HG03159 (cell line): Measurements from ENCODE around the gene C5orf47.

ENCODE experiments used
- ATAC-seq: cut with Tn5 transposase; IDR thresholded peaks from one replicate; pipeline ENCODE4 v1.9.1; 2021; ENCODE audit warnings: mild to moderate bottlenecking, moderate library complexity; ENCODE audit not compliant: unreplicated experiment

The C5orf47 gene

GRCh38 chr5:174022384-174023095 lies 33.6 kb downstream of the C5orf47 start:
- no peak for ATAC-seq

- no peak for ATAC-seq
Observed at GRCh38 chr5:174030286-174030685, 41.3 kb downstream of the C5orf47 start.

DNA sequence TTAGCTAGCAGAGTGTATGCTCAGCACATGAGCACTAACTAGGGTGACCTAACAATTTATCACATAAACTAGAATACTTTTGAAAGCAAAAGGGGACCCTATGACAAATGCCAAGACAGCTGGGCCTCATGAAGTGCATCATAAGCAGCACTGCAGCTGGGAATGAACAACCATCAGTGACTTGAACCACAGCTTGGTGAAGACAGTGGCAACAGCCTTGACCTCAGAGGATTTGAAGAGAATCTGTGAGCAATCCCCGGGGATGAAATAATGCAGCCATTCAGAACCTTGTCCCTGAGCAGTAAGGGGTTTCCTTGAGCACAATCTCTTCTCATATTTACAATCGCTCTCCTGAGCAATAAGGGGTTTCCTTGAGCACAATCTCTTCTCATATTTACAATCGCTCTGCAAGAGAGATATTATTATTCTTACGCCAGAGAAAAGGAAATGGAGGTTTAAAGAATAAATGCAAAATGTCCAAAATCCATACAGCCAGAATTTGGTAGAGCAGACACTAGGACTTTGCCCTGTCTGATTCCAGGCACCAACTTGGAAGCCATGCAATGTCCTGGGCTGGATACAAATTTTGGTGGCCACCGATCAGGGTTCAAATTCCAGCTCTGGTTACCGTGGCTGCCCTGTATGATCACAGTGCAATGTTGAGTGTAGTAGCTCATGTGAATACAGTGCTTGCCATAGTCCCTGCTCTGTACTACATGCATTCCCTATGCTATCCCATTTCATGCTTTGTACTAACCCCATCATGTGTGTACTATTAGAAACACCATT lies 55.7 kb downstream of the C5orf47 start:
- ATAC-seq: no peak

DNA sequence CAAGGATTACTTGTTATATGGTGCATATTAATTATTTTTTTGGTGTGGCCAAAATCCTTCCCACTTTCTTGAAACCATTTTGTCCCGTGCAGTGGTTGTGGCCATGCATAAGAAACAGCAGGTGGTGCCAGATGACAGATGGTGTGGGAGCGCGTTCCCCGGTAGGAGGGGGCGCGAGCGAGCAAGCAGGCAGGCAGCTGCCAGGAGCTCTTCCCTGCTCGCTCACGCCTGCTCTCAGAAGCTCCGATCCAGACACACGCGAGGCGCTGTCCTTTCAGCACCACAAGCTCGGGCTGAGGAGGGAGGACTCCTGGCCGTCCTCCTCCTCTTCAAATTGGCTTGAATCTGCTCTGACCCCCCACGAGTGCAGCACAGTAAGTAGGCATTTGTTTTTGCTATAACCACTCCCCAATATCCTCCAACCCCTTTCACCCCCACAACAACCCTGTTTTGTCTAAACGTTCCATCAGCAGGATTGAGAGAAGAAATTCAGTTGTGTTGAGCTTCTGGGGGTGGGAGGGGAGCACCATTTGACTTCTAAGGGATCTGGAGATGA lies 56.6 kb downstream of the C5orf47 start, which contains the start of gene NSG2:
Gene NSG2 (plus strand): TSS at position 237 of the 556 bp plus-strand sequence. CDS start 1,050 bp downstream, outside the sequence.
- ATAC-seq: peak; percentile 82

DNA sequence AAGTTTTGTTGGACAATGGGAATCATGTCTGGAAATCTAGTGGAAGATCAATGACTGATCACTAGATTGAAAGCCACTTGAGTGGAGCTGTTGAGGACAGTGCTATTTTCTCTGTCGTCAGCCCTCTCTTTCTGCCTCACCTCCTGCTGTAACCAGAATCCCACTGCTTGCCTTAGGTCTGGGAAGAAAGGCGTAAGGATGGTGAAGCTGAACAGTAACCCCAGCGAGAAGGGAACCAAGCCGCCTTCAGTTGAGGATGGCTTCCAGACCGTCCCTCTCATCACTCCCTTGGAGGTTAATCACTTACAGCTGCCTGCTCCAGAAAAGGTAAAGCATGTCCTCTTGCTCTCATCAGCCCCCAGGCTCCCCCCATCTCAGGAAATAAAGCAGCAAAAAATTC lies 57.6 kb downstream of the C5orf47 start:
- no peak for ATAC-seq

- no peak for ATAC-seq
Observed at GRCh38 chr5:174047472-174048099, 58.6 kb downstream of the C5orf47 start.

DNA sequence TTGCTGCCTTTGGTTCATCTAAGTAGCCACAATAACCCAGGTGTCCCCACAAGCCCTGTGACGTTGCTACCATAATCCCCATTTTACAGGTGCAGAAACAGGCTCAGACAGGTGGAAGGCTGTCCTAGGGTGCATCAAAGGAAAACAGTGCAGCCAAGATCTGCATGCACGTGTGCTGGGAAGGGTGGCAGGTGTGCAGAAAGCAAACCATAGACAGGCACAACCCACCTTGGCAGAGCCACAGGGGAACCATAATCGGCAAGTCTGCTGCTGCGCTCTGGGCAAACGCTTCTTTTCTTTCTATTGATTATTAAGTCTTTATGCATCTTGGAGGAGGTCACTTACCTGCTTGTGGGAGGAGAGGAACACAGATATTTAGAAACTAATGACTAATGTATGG lies 63.7 kb downstream of the C5orf47 start:
- no peak for ATAC-seq

DNA sequence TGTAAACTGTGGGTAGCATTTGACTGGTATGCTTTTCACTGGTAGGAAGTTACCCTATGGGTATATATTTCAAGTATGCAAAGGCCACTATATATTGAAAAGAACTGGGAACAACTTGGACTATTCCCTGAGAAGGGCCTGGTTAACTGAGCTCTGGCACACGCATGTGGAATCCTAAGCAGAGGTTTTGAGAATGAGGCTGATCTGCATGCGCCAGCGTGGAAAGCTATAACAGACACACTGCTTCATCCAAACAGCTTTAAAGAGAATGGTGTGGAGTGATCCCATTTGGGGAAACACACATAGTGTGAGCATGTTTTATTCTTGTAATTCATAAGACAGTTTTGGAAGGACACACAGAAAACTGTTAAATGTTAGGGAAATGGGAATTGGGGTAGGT lies 64.9 kb downstream of the C5orf47 start:
- ATAC-seq: no peak
